ENCODE results near the gene DESI2. TPM values are rescaled to one million over a fixed set of nuclear protein-coding genes. Genes with fewer than 3 reads are reported as not detected.

Gene DESI2
- total RNA-seq, 3 donors from 2014 or later = 26.9 to 30.6 (median 29.7) TPM

DNA sequence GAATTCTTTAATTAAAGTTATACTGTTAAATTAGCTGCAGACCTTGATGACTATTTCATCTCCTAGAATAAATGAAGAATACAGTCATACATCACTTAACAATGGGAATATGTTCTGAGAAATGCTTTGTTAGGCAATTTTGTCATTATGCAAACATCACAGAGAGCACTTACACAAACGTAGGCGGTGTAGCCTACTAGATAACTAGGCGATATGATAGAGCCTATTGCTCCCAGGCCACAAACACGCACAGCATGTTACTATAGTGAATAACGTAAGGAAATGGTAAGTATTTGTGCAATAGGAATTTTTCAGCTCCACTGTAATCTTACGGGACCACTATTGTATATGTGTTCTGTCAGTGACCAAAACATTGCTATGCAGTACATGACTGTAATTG lies 37.6 kb upstream of the DESI2 start:
- DNase-seq = no peak
- H3K4me1 ChIP-seq (ENCODE audit: low read depth) = no peaks in the 10 kb centered on the region
- ATAC-seq = no peak
- H3K9me3 ChIP-seq = no peaks in the 10 kb centered on the region
- TF ChIP-seq, protein P1, sequence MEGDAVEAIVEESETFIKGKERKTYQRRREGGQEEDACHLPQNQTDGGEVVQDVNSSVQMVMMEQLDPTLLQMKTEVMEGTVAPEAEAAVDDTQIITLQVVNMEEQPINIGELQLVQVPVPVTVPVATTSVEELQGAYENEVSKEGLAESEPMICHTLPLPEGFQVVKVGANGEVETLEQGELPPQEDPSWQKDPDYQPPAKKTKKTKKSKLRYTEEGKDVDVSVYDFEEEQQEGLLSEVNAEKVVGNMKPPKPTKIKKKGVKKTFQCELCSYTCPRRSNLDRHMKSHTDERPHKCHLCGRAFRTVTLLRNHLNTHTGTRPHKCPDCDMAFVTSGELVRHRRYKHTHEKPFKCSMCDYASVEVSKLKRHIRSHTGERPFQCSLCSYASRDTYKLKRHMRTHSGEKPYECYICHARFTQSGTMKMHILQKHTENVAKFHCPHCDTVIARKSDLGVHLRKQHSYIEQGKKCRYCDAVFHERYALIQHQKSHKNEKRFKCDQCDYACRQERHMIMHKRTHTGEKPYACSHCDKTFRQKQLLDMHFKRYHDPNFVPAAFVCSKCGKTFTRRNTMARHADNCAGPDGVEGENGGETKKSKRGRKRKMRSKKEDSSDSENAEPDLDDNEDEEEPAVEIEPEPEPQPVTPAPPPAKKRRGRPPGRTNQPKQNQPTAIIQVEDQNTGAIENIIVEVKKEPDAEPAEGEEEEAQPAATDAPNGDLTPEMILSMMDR (IDR thresholded peaks at IDR 0.05) = no peak
- intact Hi-C loops (cut with DNase I, micrococcal nuclease) = no loop called here
- H3K4me3 ChIP-seq = no peak overlapping the region
- H3K36me3 ChIP-seq (ENCODE audit: low read depth) = no peaks in the 10 kb centered on the region

DNA sequence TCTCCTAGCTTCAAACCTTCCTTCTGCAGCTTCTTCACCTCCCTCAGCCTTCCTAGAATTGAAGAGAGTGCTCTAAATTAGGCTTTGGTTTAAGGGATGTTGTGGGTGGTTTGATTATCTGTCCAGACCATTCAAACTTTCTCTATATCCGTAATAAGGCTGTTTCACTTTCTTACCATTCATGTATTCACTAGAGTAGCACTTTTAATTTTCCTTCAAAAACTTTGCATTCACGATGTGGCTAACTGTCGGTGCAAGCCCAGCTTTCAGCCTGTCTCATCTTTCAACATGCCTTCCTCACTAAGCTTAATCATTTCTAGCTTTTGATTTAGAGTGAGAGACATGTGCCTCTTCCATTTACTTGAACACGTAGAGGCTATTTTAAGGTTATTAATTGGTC lies 26.2 kb upstream of the DESI2 start:
- no peaks in the 10 kb centered on the region for H3K9me3 ChIP-seq
- ATAC-seq (no peak), DNase-seq (no peak)
- intact Hi-C loops (cut with DNase I, micrococcal nuclease) = no loop called here
- no peaks in the 10 kb centered on the region for H3K36me3 ChIP-seq (ENCODE audit: low read depth)
- TF ChIP-seq, protein P1 (IDR thresholded peaks at IDR 0.05) = no peak
- H3K4me1 ChIP-seq (ENCODE audit: low read depth) = no peaks in the 10 kb centered on the region
- H3K4me3 ChIP-seq = no peak overlapping the region

DNA sequence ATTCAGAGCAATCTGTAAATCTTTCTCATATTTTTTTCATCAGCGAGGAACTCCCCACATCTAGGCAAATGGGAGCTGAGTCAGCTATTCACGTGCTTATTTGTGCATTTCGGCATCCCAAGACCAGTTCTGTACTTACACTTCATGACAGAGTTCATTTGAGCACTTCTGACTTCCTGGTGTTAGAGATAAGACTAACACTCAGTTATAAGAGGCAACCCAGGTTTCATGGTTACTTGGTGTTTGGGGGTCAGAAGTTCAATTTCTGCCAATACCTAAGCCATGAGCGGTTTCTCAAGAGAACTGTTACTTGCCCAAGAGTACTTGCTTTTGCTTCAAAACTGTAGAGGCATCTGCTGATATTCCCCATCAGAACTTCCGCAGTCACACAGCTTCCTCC lies 24.1 kb upstream of the DESI2 start:
- no peaks in the 10 kb centered on the region for H3K9me3 ChIP-seq
- TF ChIP-seq, protein P1 (IDR thresholded peaks at IDR 0.05) = no peak
- intact Hi-C loops (cut with DNase I, micrococcal nuclease) = no loop called here
- H3K4me1 ChIP-seq (ENCODE audit: low read depth) = no peaks in the 10 kb centered on the region
- no peaks in the 10 kb centered on the region for H3K36me3 ChIP-seq (ENCODE audit: low read depth)
- DNase-seq = no peak
- no peak for ATAC-seq
- no peak overlapping the region for H3K4me3 ChIP-seq

DNA sequence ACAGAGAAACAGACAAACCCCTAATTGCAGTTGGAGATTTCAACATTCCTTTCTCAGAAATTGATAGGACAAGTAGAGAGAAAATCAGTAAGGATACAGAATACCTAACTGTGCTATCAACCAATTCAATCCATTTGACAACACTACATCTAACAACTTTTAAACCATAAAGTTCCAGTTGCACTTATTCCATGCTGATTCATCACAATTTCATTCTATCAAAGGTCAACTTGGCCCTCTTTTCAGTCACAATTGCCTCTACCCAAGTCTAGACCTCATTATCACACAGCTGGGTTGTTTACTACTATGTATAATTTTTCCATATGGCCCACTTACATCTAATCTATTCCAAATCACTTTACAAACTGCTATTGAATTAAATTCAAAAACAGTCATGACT lies 19.8 kb upstream of the DESI2 start:
- Histone ChIP-seq H3K9me3 (no peaks in the 10 kb centered on the region), H3K4me3 (no peak overlapping the region), H3K36me3 (ENCODE audit: low read depth) (no peaks in the 10 kb centered on the region), H3K4me1 (ENCODE audit: low read depth) (no peaks in the 10 kb centered on the region)
- DNase-seq (no peak), ATAC-seq (no peak)
- intact Hi-C loops (cut with DNase I, micrococcal nuclease) = no loop called here
- TF ChIP-seq, protein P1 (IDR thresholded peaks at IDR 0.05) = no peak

DNA sequence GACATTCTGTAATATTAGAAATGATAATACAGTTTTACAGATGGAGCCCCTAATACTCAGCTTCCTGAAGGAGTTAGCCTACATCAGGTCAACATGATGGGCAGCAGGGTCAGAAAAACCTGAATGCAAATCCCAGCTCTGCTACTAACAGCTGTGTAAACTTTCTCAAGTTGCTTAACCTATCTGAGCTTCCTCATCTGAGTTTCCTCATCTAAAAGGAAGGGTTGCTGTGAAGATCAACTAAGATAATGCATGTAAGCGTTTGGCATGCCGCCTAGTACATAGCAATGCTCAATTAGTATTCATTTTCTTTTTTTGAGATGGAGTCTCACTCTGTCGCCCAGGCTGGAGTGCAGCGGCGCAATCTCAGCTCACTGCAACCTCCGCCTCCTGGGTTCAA lies 18.4 kb upstream of the DESI2 start:
- H3K4me1 ChIP-seq (ENCODE audit: low read depth) = no peaks in the 10 kb centered on the region
- no peaks in the 10 kb centered on the region for H3K9me3 ChIP-seq
- H3K36me3 ChIP-seq (ENCODE audit: low read depth) = no peaks in the 10 kb centered on the region
- no peak for ATAC-seq
- TF ChIP-seq, protein P1 (IDR thresholded peaks at IDR 0.05) = no peak
- intact Hi-C loops (cut with DNase I, micrococcal nuclease) = no loop called here
- DNase-seq = no peak
- no peak overlapping the region for H3K4me3 ChIP-seq
